Measurements from ENCODE around the gene ADISSP.

DNA sequence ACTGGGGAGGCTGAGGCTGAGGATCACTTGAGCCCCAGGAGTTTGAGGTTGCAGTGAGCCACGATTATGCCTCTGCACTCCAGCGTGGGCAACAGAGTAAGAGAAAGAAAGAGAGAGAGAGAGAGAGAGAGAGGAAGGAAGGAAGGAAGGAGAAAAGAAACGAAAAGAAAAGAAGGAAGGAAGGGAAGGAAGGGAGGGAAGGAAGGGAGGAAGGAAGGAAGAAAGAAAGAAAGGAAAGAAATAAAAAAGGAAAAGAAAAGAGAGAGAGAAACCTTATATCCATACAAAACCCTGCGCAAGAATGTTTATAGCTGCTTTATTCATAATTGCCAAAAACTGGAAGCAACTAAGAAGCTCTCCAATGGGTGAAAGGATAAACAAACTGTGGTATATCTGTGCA, 43.2 kb downstream of the ADISSP start:
- TF ChIP-seq, protein P1, sequence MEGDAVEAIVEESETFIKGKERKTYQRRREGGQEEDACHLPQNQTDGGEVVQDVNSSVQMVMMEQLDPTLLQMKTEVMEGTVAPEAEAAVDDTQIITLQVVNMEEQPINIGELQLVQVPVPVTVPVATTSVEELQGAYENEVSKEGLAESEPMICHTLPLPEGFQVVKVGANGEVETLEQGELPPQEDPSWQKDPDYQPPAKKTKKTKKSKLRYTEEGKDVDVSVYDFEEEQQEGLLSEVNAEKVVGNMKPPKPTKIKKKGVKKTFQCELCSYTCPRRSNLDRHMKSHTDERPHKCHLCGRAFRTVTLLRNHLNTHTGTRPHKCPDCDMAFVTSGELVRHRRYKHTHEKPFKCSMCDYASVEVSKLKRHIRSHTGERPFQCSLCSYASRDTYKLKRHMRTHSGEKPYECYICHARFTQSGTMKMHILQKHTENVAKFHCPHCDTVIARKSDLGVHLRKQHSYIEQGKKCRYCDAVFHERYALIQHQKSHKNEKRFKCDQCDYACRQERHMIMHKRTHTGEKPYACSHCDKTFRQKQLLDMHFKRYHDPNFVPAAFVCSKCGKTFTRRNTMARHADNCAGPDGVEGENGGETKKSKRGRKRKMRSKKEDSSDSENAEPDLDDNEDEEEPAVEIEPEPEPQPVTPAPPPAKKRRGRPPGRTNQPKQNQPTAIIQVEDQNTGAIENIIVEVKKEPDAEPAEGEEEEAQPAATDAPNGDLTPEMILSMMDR (CRISPR knock-in tag; IDR thresholded peaks at IDR 0.05), result no peak
- TF ChIP-seq ZNF33A (CRISPR knock-in tag; IDR thresholded peaks at IDR 0.05; ENCODE audit: borderline replicate concordance) (no peak), YY1 (IDR thresholded peaks at IDR 0.05; ENCODE audit: insufficient read depth, insufficient replicate concordance, low read depth, low read length) (no peak), MEIS2 (CRISPR knock-in tag; IDR thresholded peaks at IDR 0.05) (no peak), EP300 (IDR thresholded peaks at IDR 0.05; ENCODE audit: low read depth in 2 of 2, low read length in 2 of 2) (no peak), EP300 (CRISPR knock-in tag; IDR thresholded peaks at IDR 0.05; ENCODE audit: borderline replicate concordance) (no peak), POLR2A (IDR thresholded peaks at IDR 0.05; ENCODE audit: insufficient read depth in 1 of 2, low read depth in 2 of 2, low read length in 2 of 2) (no peak), RBM39 (IDR thresholded peaks at IDR 0.05; ENCODE audit: low read depth, low read length, poor library complexity, severe bottlenecking) (no peak), FOXP1 (IDR thresholded peaks at IDR 0.05) (no peak), FOXP1 (CRISPR knock-in tag; IDR thresholded peaks at IDR 0.05) (no peak), RBM22 (optimal IDR thresholded peaks at IDR 0.05; ENCODE audit: low read length) (no peak)
- TF ChIP-seq, protein P2, sequence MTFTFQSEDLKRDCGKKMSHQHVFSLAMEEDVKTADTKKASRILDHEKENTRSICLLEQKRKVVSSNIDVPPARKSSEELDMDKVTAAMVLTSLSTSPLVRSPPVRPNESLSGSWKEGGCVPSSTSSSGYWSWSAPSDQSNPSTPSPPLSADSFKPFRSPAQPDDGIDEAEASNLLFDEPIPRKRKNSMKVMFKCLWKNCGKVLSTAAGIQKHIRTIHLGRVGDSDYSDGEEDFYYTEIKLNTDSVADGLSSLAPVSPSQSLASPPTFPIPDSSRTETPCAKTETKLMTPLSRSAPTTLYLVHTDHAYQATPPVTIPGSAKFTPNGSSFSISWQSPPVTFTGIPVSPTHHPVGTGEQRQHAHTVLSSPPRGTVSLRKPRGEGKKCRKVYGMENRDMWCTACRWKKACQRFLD (CRISPR knock-in tag; IDR thresholded peaks at IDR 0.05; ENCODE audit: borderline replicate concordance), result no peak
- TF ChIP-seq, protein P3, sequence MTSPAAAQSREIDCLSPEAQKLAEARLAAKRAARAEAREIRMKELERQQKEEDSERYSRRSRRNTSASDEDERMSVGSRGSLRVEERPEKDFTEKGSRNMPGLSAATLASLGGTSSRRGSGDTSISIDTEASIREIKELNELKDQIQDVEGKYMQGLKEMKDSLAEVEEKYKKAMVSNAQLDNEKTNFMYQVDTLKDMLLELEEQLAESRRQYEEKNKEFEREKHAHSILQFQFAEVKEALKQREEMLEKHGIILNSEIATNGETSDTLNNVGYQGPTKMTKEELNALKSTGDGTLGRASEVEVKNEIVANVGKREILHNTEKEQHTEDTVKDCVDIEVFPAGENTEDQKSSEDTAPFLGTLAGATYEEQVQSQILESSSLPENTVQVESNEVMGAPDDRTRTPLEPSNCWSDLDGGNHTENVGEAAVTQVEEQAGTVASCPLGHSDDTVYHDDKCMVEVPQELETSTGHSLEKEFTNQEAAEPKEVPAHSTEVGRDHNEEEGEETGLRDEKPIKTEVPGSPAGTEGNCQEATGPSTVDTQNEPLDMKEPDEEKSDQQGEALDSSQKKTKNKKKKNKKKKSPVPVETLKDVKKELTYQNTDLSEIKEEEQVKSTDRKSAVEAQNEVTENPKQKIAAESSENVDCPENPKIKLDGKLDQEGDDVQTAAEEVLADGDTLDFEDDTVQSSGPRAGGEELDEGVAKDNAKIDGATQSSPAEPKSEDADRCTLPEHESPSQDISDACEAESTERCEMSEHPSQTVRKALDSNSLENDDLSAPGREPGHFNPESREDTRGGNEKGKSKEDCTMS (CRISPR knock-in tag; conservative IDR thresholded peaks at IDR 0.05), result no peak

All from HepG2 (cell line).